ENCODE measurements around the gene RPL36. TPM values are rescaled to one million over a fixed set of nuclear protein-coding genes. Genes with fewer than 3 reads are reported as not detected.

RPL36 gene
- total and polyA plus RNA-seq, 9 of the 15 experiments (the other 6 are each of a cell fraction or from before 2014, with no cell fraction given), result 350 to 3,412 (median 1,507) TPM

GRCh38 chr19:5718037-5718578 lies 28.0 kb downstream of the RPL36 start (continued):
- TF ChIP-seq ZBTB40 (IDR thresholded peaks at IDR 0.05), result peak; percentile 53; the same call in 1 of the 2 replicates
- TF ChIP-seq ZBTB40 (CRISPR knock-in tag; IDR thresholded peaks at IDR 0.05), result no peak
- no peak for TF ChIP-seq CREM (IDR thresholded peaks at IDR 0.05; ENCODE audit: low read depth)
- no peak for TF ChIP-seq ETV1 (tag; conservative IDR thresholded peaks at IDR 0.05; ENCODE audit: low read depth)
- no peak for TF ChIP-seq ZNF274 (IDR thresholded peaks at IDR 0.05; ENCODE audit: borderline replicate concordance, low read depth, low read length)
- 0 out of 2 replicates have a peak, but pooled peaks have one; percentile 2 for TF ChIP-seq RAD51 (IDR thresholded peaks at IDR 0.05; ENCODE audit: borderline replicate concordance, low read depth)
- peak; percentile 19; the same call in 1 of the 2 replicates for TF ChIP-seq SMAD4 (CRISPR knock-in tag; conservative IDR thresholded peaks at IDR 0.05)
- peak; percentile 41; the same call in 1 of the 2 replicates for TF ChIP-seq EGR1 (conservative IDR thresholded peaks at IDR 0.05)
- TF ChIP-seq ZNF609 (CRISPR knock-in tag; IDR thresholded peaks at IDR 0.05; ENCODE audit: borderline replicate concordance), result no peak
- TF ChIP-seq ZNF584 (CRISPR knock-in tag; IDR thresholded peaks at IDR 0.05; ENCODE audit: low read depth), result 0 out of 2 replicates have a peak, but pooled peaks have one; percentile 46
- no peak for TF ChIP-seq ZBTB7A (IDR thresholded peaks at IDR 0.05; ENCODE audit: borderline replicate concordance, control insufficient read depth, low read depth, low read length)
- TF ChIP-seq MEF2A (IDR thresholded peaks at IDR 0.05; ENCODE audit: control insufficient read depth, low read depth, low read length), result peak; percentile 47; the same call in 1 of the 2 replicates
- peak; percentile 14; the same call in 1 of the 2 replicates for TF ChIP-seq TCF15 (CRISPR knock-in tag; IDR thresholded peaks at IDR 0.05)

Measured in K562 (cell line).